PC-3 (cell line): ENCODE results near the gene GLIPR1L1. TPM values are rescaled to one million over a fixed set of nuclear protein-coding genes. Genes with fewer than 3 reads are reported as not detected.

ENCODE experiments used
- ATAC-seq: fragments of 200-7000 bp; cut with Tn5 transposase; 2 replicates; pipeline ENCODE4 v1.9.1; 2020; ENCODE audit warnings: mild to moderate bottlenecking, moderate library complexity
- BruUV-seq: library from RNA; stranded (reverse); fragments of 400-500 nt; replicated peaks from 2 replicates; lab custom pipeline; 2021; lab: Mats Ljungman, UMichigan
- CTCF ChIA-PET: fragments of 300-600 bp; sonication (Branson Sonifier 250); formaldehyde crosslinking; loops from one replicate; lab custom pipeline; 2022; ENCODE audit warnings: antibody characterized with exemption; lab: Charles Lee
- POLR2A ChIA-PET: fragments of 300-600 bp; sonication (Branson Sonifier 250); formaldehyde crosslinking; loops from one replicate; lab custom pipeline; 2022; ENCODE audit warnings: antibody characterized with exemption; ENCODE audit not compliant: unreplicated experiment; lab: Charles Lee
- DNase-seq: peaks from one replicate; pipeline ENCODE4 v3.0.0-alpha.2; 2015
- H2AFZ ChIP-seq: fragments of 300-600 bp; sonication (generic); 2 replicates; pipeline ENCODE4 v1.6.0; 2016; ENCODE audit warnings: antibody characterized with exemption, low read length
- H3F3A ChIP-seq: fragments of 300-600 bp; sonication (generic); one replicate; pipeline ENCODE4 v1.6.0; 2017; ENCODE audit warnings: antibody characterized with exemption, low read length, control low read depth, mild to moderate bottlenecking; ENCODE audit not compliant: unreplicated experiment
- H3K27ac ChIP-seq: fragments of 300-600 bp; sonication (generic); 2 replicates; pipeline ENCODE4 v1.5.1; 2016; ENCODE audit warnings: mild to moderate bottlenecking, low read length
- H3K27me3 ChIP-seq: fragments of 300-600 bp; sonication (generic); 2 replicates; pipeline ENCODE4 v1.6.1; 2016; ENCODE audit warnings: low read length, mixed read lengths
- H3K36me3 ChIP-seq: fragments of 300-600 bp; sonication (generic); 2 replicates; pipeline ENCODE4 v1.6.1; 2016; ENCODE audit warnings: low read depth, mixed run types, low read length, mixed read lengths
- H3K4me1 ChIP-seq: fragments of 300-600 bp; sonication (generic); 2 replicates; pipeline ENCODE4 v1.5.1; 2016; ENCODE audit warnings: low read length; ENCODE audit not compliant: insufficient read depth
- H3K4me2 ChIP-seq: fragments of 300-600 bp; sonication (generic); 2 replicates; pipeline ENCODE4 v1.6.0; 2016; ENCODE audit warnings: low read length
- H3K4me3 ChIP-seq: fragments of 300-600 bp; sonication (generic); 2 replicates; pipeline ENCODE4 v1.5.1; 2016; ENCODE audit warnings: mild to moderate bottlenecking, low read length, mixed read lengths
- H3K79me2 ChIP-seq: fragments of 300-600 bp; sonication (generic); 2 replicates; pipeline ENCODE4 v1.6.1; 2017; ENCODE audit warnings: low read length, mixed read lengths
- H3K9ac ChIP-seq: fragments of 300-600 bp; sonication (generic); 2 replicates; pipeline ENCODE4 v1.6.0; 2016; ENCODE audit warnings: mild to moderate bottlenecking, low read length
- H3K9me2 ChIP-seq: fragments of 300-600 bp; sonication (generic); replicated peaks from 2 replicates; pipeline ENCODE4 v1.6.1; 2016; ENCODE audit warnings: mixed run types, low read length, mixed read lengths
- H3K9me3 ChIP-seq: fragments of 300-600 bp; sonication (generic); 2 replicates; pipeline ENCODE4 v1.6.1; 2016; ENCODE audit warnings: low read length, mixed read lengths
- H4K20me1 ChIP-seq: fragments of 300-600 bp; sonication (generic); 2 replicates; pipeline ENCODE4 v1.6.1; 2016; ENCODE audit warnings: low read length, mixed read lengths
- EZH2 ChIP-seq: fragments of 300-600 bp; sonication (generic); IDR thresholded peaks from one replicate; pipeline ENCODE4 v1.6.1; 2017; ENCODE audit warnings: antibody characterized with exemption, mild to moderate bottlenecking, low read length; ENCODE audit not compliant: unreplicated experiment
- EZH2phosphoT487 ChIP-seq: fragments of 300-600 bp; sonication (generic); IDR thresholded peaks from 2 replicates; pipeline ENCODE4 v1.6.1; 2018; ENCODE audit warnings: mild to moderate bottlenecking, antibody characterized with exemption, low read length, borderline replicate concordance
- intact Hi-C: fragments of 100-400 bp; cut with micrococcal nuclease; formaldehyde crosslinking; loops from 2 replicates; pipeline ENCODE4 v1.9.0; 2023
- total RNA-seq: library from RNA; depleted of rRNA; stranded (reverse); fragments of >200 nt; gene quantifications from 2 replicates; pipeline ENCODE4 v1.2.3, GENCODE V29; 2014
- TF ChIP-seq, protein P1 (sequence below): fragments of 300-600 bp; sonication (generic); conservative IDR thresholded peaks from 2 replicates; pipeline ENCODE4 v1.5.1; 2017; ENCODE audit warnings: antibody characterized with exemption, low read depth, mild to moderate bottlenecking, low read length

Gene GLIPR1L1
- total RNA-seq, 1 experiment from 2014 or later = not detected

DNA sequence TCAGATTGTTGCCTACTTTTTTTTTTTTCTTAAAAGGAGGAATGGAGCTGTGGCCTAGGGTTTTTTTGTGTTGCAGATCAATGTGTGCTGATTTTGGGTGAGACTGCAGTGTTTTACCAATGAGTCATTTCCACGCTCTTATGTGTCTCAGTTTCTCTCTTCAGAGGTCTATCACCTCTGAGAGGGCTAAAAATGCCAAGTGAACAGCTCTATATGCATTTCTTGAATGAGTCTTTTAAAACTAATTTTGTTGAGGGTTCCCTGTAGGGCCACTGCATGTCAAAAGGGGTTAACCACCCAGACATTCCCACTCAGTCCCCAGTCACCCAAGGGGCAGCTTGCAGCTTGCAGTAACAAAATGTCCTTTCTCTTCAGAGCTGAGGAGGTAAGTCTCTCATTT lies 32.2 kb downstream of the GLIPR1L1 start:
- no peaks in the 10 kb centered on the region for H3K79me2 ChIP-seq
- H3K27ac ChIP-seq = no peak overlapping the region
- H4K20me1 ChIP-seq = no peaks in the 10 kb centered on the region
- intact Hi-C loops = no loop called here
- no peak overlapping the region for H3K4me2 ChIP-seq
- no peaks in the 10 kb centered on the region for H3K27me3 ChIP-seq
- no peak overlapping the region for H3K4me3 ChIP-seq
- no peaks in the 10 kb centered on the region for H3K4me1 ChIP-seq
- ChIA-PET POLR2A (no interaction called here), CTCF (no interaction called here)
- H3K9me2 ChIP-seq = no peaks in the 10 kb centered on the region
- DNase-seq = no peak
- H3K9ac ChIP-seq = no peak overlapping the region
- BruUV-seq = no TSS peak
- no peak for ATAC-seq
- H3K36me3 ChIP-seq = no peaks in the 10 kb centered on the region
- H3K9me3 ChIP-seq = no peaks in the 10 kb centered on the region
- TF ChIP-seq EZH2 (no peak), EZH2phosphoT487 (no peak)
- TF ChIP-seq, protein P1, sequence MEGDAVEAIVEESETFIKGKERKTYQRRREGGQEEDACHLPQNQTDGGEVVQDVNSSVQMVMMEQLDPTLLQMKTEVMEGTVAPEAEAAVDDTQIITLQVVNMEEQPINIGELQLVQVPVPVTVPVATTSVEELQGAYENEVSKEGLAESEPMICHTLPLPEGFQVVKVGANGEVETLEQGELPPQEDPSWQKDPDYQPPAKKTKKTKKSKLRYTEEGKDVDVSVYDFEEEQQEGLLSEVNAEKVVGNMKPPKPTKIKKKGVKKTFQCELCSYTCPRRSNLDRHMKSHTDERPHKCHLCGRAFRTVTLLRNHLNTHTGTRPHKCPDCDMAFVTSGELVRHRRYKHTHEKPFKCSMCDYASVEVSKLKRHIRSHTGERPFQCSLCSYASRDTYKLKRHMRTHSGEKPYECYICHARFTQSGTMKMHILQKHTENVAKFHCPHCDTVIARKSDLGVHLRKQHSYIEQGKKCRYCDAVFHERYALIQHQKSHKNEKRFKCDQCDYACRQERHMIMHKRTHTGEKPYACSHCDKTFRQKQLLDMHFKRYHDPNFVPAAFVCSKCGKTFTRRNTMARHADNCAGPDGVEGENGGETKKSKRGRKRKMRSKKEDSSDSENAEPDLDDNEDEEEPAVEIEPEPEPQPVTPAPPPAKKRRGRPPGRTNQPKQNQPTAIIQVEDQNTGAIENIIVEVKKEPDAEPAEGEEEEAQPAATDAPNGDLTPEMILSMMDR = no peak
- H2AFZ ChIP-seq = no peak overlapping the region
- no peaks in the 10 kb centered on the region for H3F3A ChIP-seq

DNA sequence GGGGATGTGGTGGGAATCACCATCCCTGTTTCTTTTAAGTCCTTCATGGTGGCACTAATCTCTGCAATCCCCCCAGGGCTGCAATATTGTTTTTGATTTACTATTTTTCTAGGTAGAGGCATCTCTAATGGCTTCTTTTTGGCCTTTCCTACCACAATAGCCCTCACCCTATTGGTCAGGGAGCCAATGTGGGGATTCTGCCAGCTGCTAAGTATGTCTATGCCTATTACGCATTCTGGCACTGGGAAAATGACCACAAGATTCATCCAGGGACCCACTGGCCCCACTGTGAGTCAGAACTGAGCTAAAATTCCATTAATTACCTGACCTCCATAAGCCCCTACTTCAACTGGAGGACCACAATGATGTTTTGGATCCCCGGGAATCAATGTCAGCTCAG lies 40.5 kb downstream of the GLIPR1L1 start:
- no peak overlapping the region for H3K4me2 ChIP-seq
- ChIA-PET POLR2A (no interaction called here), CTCF (no interaction called here)
- intact Hi-C loops = no loop called here
- DNase-seq (no peak), ATAC-seq (no peak)
- no TSS peak for BruUV-seq
- H3K27ac ChIP-seq = no peak overlapping the region
- H3K9ac ChIP-seq = no peak overlapping the region
- TF ChIP-seq EZH2phosphoT487 = no peak
- no peak for TF ChIP-seq EZH2
- TF ChIP-seq, protein P1 = no peak
- H3K9me2 ChIP-seq = no peaks in the 10 kb centered on the region
- H3K4me1 ChIP-seq = no peaks in the 10 kb centered on the region
- H3K9me3 ChIP-seq = no peaks in the 10 kb centered on the region
- H3K36me3 ChIP-seq = no peaks in the 10 kb centered on the region
- no peaks in the 10 kb centered on the region for H3K27me3 ChIP-seq
- H3F3A ChIP-seq = no peaks in the 10 kb centered on the region
- no peaks in the 10 kb centered on the region for H3K79me2 ChIP-seq
- no peaks in the 10 kb centered on the region for H4K20me1 ChIP-seq
- H2AFZ ChIP-seq = no peak overlapping the region
- no peak overlapping the region for H3K4me3 ChIP-seq

DNA sequence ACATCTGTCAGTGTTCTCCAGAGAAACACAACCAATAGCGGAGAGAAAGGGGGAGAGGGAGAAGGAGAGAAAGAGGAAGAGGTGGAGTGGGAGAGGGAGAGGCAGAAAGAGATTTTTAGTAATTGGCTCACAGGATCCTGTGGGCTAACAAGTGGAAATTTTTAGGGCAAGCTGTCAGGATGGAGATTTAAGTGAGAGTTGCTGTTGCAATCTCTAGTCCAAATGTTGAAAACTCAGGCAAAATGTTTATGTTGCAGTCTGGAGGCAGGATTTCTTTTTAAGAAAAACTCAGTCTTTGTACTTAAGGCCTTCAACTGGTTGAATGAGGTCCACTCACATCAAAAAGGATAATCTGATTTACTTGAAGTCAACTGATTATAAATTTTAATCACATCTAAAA lies 43.9 kb downstream of the GLIPR1L1 start:
- no peaks in the 10 kb centered on the region for H3K79me2 ChIP-seq
- no peak overlapping the region for H3K9ac ChIP-seq
- no peaks in the 10 kb centered on the region for H4K20me1 ChIP-seq
- TF ChIP-seq EZH2 (no peak), EZH2phosphoT487 (no peak)
- TF ChIP-seq, protein P1 = no peak
- CTCF ChIA-PET = no interaction called here
- no peaks in the 10 kb centered on the region for H3F3A ChIP-seq
- DNase-seq = no peak
- H3K27ac ChIP-seq = no peak overlapping the region
- H3K9me3 ChIP-seq = no peaks in the 10 kb centered on the region
- BruUV-seq = no TSS peak
- no peaks in the 10 kb centered on the region for H3K36me3 ChIP-seq
- POLR2A ChIA-PET = no interaction called here
- no peaks in the 10 kb centered on the region for H3K27me3 ChIP-seq
- ATAC-seq = no peak
- no peak overlapping the region for H2AFZ ChIP-seq
- H3K9me2 ChIP-seq = no peaks in the 10 kb centered on the region
- H3K4me2 ChIP-seq = no peak overlapping the region
- no peak overlapping the region for H3K4me3 ChIP-seq
- intact Hi-C loops = no loop called here
- no peaks in the 10 kb centered on the region for H3K4me1 ChIP-seq
